ENCODE measurements around the gene UNC13D. TPM values are rescaled to one million over a fixed set of nuclear protein-coding genes. Genes with fewer than 3 reads are reported as not detected.

Gene UNC13D
- total RNA-seq, 1 donor from 2014 or later: 2.7 TPM

GRCh38 chr17:75848523-75849278, 4.5 kb upstream of the UNC13D start:
- Histone ChIP-seq H3K9me3 (ENCODE audit: insufficient read depth, low read depth, low read length) (no peaks in the 10 kb centered on the region), H3K27ac (ENCODE audit: low read depth, low read length) (no peak overlapping the region), H4K20me1 (ENCODE audit: insufficient read depth, low read length) (peaks cover 6% of the 10 kb centered on the region), H3K36me3 (ENCODE audit: insufficient read depth, low read length) (peaks cover 10% of the 10 kb centered on the region), H3K27me3 (ENCODE audit: insufficient read depth, low read length) (no peaks in the 10 kb centered on the region), H2AFZ (ENCODE audit: low read depth, low read length) (no peak overlapping the region), H3K4me1 (ENCODE audit: insufficient read depth, low read length) (peaks cover 29% of the 10 kb centered on the region), H3K79me2 (ENCODE audit: insufficient read depth, low read length) (no peaks in the 10 kb centered on the region), H3K4me3 (ENCODE audit: insufficient read depth, low read depth, low read length) (no peak overlapping the region), H3K9ac (ENCODE audit: low read length) (no peak overlapping the region), H3K4me2 (ENCODE audit: low read length) (no peak overlapping the region)
- H3K4me1 Mint-ChIP-seq (ENCODE audit: low read depth, unreplicated experiment): peaks cover 8% of the 10 kb centered on the region
- DNase-seq (ENCODE audit: low read depth) (no peak), FAIRE-seq (no peak)
- no peak overlapping the region for H3K27ac Mint-ChIP-seq (ENCODE audit: unreplicated experiment)
- H3K36me3 Mint-ChIP-seq (ENCODE audit: low read depth, unreplicated experiment): peaks cover 25% of the 10 kb centered on the region
- TF ChIP-seq, protein P1, sequence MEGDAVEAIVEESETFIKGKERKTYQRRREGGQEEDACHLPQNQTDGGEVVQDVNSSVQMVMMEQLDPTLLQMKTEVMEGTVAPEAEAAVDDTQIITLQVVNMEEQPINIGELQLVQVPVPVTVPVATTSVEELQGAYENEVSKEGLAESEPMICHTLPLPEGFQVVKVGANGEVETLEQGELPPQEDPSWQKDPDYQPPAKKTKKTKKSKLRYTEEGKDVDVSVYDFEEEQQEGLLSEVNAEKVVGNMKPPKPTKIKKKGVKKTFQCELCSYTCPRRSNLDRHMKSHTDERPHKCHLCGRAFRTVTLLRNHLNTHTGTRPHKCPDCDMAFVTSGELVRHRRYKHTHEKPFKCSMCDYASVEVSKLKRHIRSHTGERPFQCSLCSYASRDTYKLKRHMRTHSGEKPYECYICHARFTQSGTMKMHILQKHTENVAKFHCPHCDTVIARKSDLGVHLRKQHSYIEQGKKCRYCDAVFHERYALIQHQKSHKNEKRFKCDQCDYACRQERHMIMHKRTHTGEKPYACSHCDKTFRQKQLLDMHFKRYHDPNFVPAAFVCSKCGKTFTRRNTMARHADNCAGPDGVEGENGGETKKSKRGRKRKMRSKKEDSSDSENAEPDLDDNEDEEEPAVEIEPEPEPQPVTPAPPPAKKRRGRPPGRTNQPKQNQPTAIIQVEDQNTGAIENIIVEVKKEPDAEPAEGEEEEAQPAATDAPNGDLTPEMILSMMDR (IDR thresholded peaks at IDR 0.05; ENCODE audit: insufficient read depth, low read depth, low read length): peak; percentile 52
- TF ChIP-seq EZH2 (IDR thresholded peaks at IDR 0.05; ENCODE audit: insufficient read depth, low read length): no peak
- H3K4me3 Mint-ChIP-seq (ENCODE audit: unreplicated experiment): no peak overlapping the region
- H3K9me3 Mint-ChIP-seq (ENCODE audit: unreplicated experiment): no peaks in the 10 kb centered on the region
- H3K27me3 Mint-ChIP-seq (ENCODE audit: low read depth, unreplicated experiment): no peaks in the 10 kb centered on the region

DNA sequence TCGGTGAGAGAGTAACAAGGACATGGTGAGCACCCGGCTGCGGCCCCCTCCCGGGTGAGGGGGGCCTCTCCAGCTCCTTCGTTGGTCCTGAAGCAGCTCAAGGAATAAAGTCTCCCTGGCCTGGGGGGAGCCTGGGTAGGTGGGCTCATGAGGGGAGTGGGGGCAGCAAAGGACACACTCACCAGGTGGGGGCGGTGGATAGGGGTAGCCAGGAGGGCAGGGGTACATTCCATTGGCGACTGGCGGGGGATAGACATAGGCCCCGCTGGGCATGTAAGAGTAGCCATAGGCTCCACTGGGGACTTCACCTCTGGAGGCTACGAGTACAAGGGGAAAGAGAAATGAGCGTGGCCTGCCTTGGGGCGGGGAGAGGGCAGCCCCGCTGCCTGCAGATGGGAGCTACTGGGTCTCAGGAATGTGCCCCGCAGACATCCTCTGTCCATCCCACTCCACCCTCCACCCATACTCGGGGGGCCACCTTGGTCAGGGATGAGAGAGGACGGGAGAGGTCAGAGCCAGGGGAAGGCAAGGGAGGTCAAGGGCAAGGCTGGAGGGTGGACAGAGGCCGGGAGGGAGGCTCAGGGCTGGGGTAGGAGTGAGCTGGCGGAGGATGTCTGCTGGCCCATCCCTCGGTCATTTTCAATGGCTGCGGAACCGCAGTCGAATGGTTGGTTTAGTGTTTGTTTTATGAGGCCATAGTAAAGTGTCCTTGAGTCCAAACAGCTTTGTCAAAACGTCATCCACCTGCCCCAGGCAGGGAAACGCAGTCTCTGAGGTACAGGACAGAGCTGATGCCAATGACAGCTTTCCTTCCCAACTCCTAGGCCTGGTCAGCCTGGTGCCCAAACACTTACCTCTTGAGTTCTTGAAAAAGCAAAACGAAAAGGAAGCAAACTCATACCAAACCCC, 3.7 kb upstream of the UNC13D start:
- no peaks in the 10 kb centered on the region for H3K9me3 Mint-ChIP-seq (ENCODE audit: unreplicated experiment)
- peaks cover 10% of the 10 kb centered on the region for H3K36me3 ChIP-seq (ENCODE audit: insufficient read depth, low read length)
- no peak for FAIRE-seq
- no peak overlapping the region for H3K4me3 Mint-ChIP-seq (ENCODE audit: unreplicated experiment)
- no peak overlapping the region for H3K4me2 ChIP-seq (ENCODE audit: low read length)
- H3K27ac Mint-ChIP-seq (ENCODE audit: unreplicated experiment): no peak overlapping the region
- H3K9ac ChIP-seq (ENCODE audit: low read length): no peak overlapping the region
- H3K27ac ChIP-seq (ENCODE audit: low read depth, low read length): no peak overlapping the region
- no peaks in the 10 kb centered on the region for H3K27me3 ChIP-seq (ENCODE audit: insufficient read depth, low read length)
- peaks cover 8% of the 10 kb centered on the region for H3K4me1 Mint-ChIP-seq (ENCODE audit: low read depth, unreplicated experiment)
- H3K27me3 Mint-ChIP-seq (ENCODE audit: low read depth, unreplicated experiment): no peaks in the 10 kb centered on the region
- no peak for TF ChIP-seq EZH2 (IDR thresholded peaks at IDR 0.05; ENCODE audit: insufficient read depth, low read length)
- TF ChIP-seq, protein P1 (IDR thresholded peaks at IDR 0.05; ENCODE audit: insufficient read depth, low read depth, low read length): no peak
- H3K4me3 ChIP-seq (ENCODE audit: insufficient read depth, low read depth, low read length): no peak overlapping the region
- no peaks in the 10 kb centered on the region for H3K79me2 ChIP-seq (ENCODE audit: insufficient read depth, low read length)
- peaks cover 6% of the 10 kb centered on the region for H4K20me1 ChIP-seq (ENCODE audit: insufficient read depth, low read length)
- H2AFZ ChIP-seq (ENCODE audit: low read depth, low read length): no peak overlapping the region
- H3K36me3 Mint-ChIP-seq (ENCODE audit: low read depth, unreplicated experiment): peaks cover 25% of the 10 kb centered on the region
- no peaks in the 10 kb centered on the region for H3K9me3 ChIP-seq (ENCODE audit: insufficient read depth, low read depth, low read length)
- peaks cover 22% of the 10 kb centered on the region for H3K4me1 ChIP-seq (ENCODE audit: insufficient read depth, low read length)
- no peak for DNase-seq (ENCODE audit: low read depth)
